Activated naive CD4-positive, alpha-beta T cell treated with anti-CD3 and anti-CD28 coated beads, Interleukin-2, amount 50 U/mL, for 24 hours (primary cell): ENCODE data around the gene CDH16.

ENCODE experiments used
- H3K27ac Mint-ChIP-seq: one replicate; pipeline ENCODE4 v1.8.0; 2021; ENCODE audit warnings: mild to moderate bottlenecking, mixed read lengths
- H3K27me3 Mint-ChIP-seq: one replicate; pipeline ENCODE4 v1.8.0; 2021; ENCODE audit warnings: mixed read lengths
- H3K36me3 Mint-ChIP-seq: one replicate; pipeline ENCODE4 v1.8.0; 2021; ENCODE audit warnings: mixed read lengths
- H3K4me1 Mint-ChIP-seq: one replicate; pipeline ENCODE4 v1.8.0; 2021; ENCODE audit warnings: mixed read lengths
- H3K4me3 Mint-ChIP-seq: one replicate; pipeline ENCODE4 v1.8.0; 2021; ENCODE audit warnings: mild to moderate bottlenecking, mixed read lengths
- H3K9me3 Mint-ChIP-seq: one replicate; pipeline ENCODE4 v1.8.0; 2021; ENCODE audit warnings: mixed read lengths

Gene CDH16

DNA sequence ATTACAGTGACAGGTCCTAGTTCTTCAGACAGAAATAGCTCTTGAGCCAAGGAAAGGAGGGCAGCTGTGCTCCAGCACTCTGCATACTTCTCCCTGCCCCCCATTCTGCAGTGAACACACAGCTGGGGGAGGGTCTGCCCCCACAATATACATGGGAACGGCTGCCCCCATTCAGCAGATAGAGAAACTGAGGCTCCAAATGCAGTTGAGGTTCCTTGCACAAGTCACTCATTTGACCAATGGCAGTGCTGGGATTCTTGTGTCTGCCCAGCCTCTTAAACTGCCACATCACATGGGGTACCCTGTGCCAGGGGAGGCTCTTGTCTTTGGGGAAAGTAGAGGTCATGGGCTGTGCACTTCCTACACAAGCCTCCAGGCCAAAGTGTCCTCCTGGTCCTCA, 49.3 kb downstream of the CDH16 start:
- Mint-ChIP-seq H3K4me3 (no peak overlapping the region), H3K4me1 (peaks cover 26% of the 10 kb centered on the region), H3K9me3 (no peaks in the 10 kb centered on the region), H3K27ac (no peak overlapping the region), H3K36me3 (no peaks in the 10 kb centered on the region), H3K27me3 (no peaks in the 10 kb centered on the region)

- Mint-ChIP-seq H3K4me1 (peaks cover 5% of the 10 kb centered on the region), H3K27me3 (no peaks in the 10 kb centered on the region), H3K9me3 (no peaks in the 10 kb centered on the region), H3K27ac (no peak overlapping the region), H3K4me3 (no peak overlapping the region), H3K36me3 (no peaks in the 10 kb centered on the region)
Observed at GRCh38 chr16:66863707-66864106, 55.0 kb downstream of the CDH16 start.

DNA sequence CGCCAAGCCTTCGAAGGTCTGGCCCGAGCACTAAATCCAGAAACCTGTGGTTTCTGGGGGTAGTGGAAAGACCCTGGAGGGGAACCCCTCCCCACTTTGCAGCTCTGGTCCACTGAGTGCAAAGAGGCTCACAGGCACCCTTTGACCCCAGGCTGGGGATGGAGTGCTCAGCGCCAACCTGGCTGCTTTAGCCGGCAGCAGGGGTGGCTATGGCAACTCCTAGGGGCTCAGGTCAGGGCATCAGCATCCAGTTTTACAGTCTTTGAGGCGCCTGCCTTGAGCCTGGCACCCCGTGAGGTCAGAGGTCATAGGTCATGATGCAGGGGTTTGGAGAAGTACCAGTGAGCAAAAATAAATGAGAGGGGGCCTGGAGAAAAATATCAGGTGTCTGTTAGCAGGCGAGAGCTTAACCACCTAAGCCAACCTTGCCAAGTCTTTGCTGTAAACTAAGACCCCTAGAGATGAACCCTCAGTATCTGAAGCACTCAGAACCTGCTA, 56.6 kb downstream of the CDH16 start:
- Mint-ChIP-seq H3K27me3 (no peaks in the 10 kb centered on the region), H3K27ac (no peak overlapping the region), H3K4me3 (no peak overlapping the region), H3K36me3 (no peaks in the 10 kb centered on the region), H3K4me1 (no peaks in the 10 kb centered on the region), H3K9me3 (no peaks in the 10 kb centered on the region)

- Mint-ChIP-seq H3K4me1 (no peaks in the 10 kb centered on the region), H3K9me3 (no peaks in the 10 kb centered on the region), H3K36me3 (no peaks in the 10 kb centered on the region), H3K27me3 (no peaks in the 10 kb centered on the region), H3K4me3 (no peak overlapping the region), H3K27ac (no peak overlapping the region)
Observed at GRCh38 chr16:66859397-66860068, 59.2 kb downstream of the CDH16 start.

- no peak overlapping the region for H3K4me3 Mint-ChIP-seq
- no peaks in the 10 kb centered on the region for H3K9me3 Mint-ChIP-seq
- no peaks in the 10 kb centered on the region for H3K36me3 Mint-ChIP-seq
- no peaks in the 10 kb centered on the region for H3K27me3 Mint-ChIP-seq
- H3K27ac Mint-ChIP-seq: no peak overlapping the region
- no peaks in the 10 kb centered on the region for H3K4me1 Mint-ChIP-seq
Observed at GRCh38 chr16:66858740-66859396, 59.8 kb downstream of the CDH16 start.
